Endothelial cell of umbilical vein (primary cell): ENCODE measurements around the gene SSMEM1.

Source experiments
- EZH2 ChIP-seq: IDR thresholded peaks from 2 replicates; pipeline ENCODE4 v1.6.1; 2012; ENCODE audit warnings: borderline replicate concordance, low read depth, mild to moderate bottlenecking, moderate library complexity, low read length, inconsistent platforms; ENCODE audit not compliant: severe bottlenecking
- FOS ChIP-seq: IDR thresholded peaks from 2 replicates; pipeline ENCODE4 v1.6.1; 2011; ENCODE audit warnings: mild to moderate bottlenecking, low read length, moderate library complexity, borderline replicate concordance; ENCODE audit not compliant: insufficient read depth
- MAX ChIP-seq: IDR thresholded peaks from 2 replicates; pipeline ENCODE4 v1.6.1; 2011; ENCODE audit not compliant: insufficient read depth, insufficient read length
- POLR2A ChIP-seq: IDR thresholded peaks from 2 replicates; pipeline ENCODE4 v1.6.1; 2012; ENCODE audit warnings: low read depth, mild to moderate bottlenecking, control low read depth, low read length
- POLR2AphosphoS5 ChIP-seq: IDR thresholded peaks from 2 replicates; pipeline ENCODE4 v1.6.1; 2012; ENCODE audit warnings: low read depth, mild to moderate bottlenecking, control low read depth, low read length, moderate library complexity; ENCODE audit not compliant: insufficient read depth
- TF ChIP-seq, protein P1 (sequence below), 2 donors: IDR thresholded peaks; 1 replicate in 1 of 2; 2 replicates in 1 of 2; pipeline ENCODE4 v1.5.1; 2011; ENCODE audit warnings: low read length in 2 of 2, mild to moderate bottlenecking in 2 of 2, moderate library complexity in 2 of 2, control low read depth in 1 of 2, inconsistent platforms in 1 of 2, low read depth in 1 of 2; ENCODE audit not compliant: insufficient read depth in 1 of 2; ENCODE audit errors: extremely low read depth in 1 of 2

DNA sequence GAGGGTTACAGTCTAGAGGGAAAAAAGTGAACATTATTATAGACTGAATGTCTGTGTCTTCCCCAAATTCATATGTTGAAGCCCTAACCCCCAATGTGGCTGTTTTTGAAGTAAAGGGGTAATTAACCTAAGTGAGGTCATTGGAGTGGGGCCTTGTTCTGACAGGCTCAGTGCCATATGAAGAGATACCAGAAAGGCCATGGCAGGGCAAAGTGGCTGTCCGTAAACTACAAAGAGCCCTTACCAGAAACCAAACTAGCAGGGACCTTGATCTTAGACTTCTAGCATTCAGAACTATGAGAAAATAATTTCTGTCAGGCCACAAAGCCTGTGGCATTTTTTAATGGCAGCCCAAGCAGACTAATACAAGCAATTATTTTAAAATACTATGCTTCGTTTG lies 11.2 kb upstream of the SSMEM1 start:
- TF ChIP-seq MAX, result no peak
- no peak for TF ChIP-seq FOS
- TF ChIP-seq, protein P1, sequence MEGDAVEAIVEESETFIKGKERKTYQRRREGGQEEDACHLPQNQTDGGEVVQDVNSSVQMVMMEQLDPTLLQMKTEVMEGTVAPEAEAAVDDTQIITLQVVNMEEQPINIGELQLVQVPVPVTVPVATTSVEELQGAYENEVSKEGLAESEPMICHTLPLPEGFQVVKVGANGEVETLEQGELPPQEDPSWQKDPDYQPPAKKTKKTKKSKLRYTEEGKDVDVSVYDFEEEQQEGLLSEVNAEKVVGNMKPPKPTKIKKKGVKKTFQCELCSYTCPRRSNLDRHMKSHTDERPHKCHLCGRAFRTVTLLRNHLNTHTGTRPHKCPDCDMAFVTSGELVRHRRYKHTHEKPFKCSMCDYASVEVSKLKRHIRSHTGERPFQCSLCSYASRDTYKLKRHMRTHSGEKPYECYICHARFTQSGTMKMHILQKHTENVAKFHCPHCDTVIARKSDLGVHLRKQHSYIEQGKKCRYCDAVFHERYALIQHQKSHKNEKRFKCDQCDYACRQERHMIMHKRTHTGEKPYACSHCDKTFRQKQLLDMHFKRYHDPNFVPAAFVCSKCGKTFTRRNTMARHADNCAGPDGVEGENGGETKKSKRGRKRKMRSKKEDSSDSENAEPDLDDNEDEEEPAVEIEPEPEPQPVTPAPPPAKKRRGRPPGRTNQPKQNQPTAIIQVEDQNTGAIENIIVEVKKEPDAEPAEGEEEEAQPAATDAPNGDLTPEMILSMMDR (IDR thresholded peaks at IDR 0.05; ENCODE audit: extremely low read depth in 1 of 2, insufficient read depth in 1 of 2, low read depth in 1 of 2, low read length in 2 of 2), result no peak
- no peak for TF ChIP-seq POLR2A
- TF ChIP-seq POLR2AphosphoS5, result no peak
- no peak for TF ChIP-seq EZH2
